Uterus (tissue), 4 donors: ENCODE measurements around the gene CYB5B. TPM values are rescaled to one million over a fixed set of nuclear protein-coding genes. Genes with fewer than 3 reads are reported as not detected.

ENCODE experiments used
- DNase-seq, 2 donors: peaks; one replicate each; pipeline ENCODE4 v3.0.0-alpha.2; 2019 to 2020
- H3K27ac ChIP-seq, 2 donors: fragments of 200-600 bp; sonication (generic); 1 replicate in 1 of 2; 2 replicates in 1 of 2; pipeline ENCODE4 v1.5.1; 2016 to 2018
- H3K27me3 ChIP-seq, 2 donors: fragments of 200-600 bp; sonication (generic); one replicate each; pipeline ENCODE4 v1.5.1; 2018 to 2019; ENCODE audit warnings: control low read depth in 1 of 2
- H3K36me3 ChIP-seq, 2 donors: fragments of 200-600 bp; sonication (generic); one replicate each; pipeline ENCODE4 v1.5.1; 2019; ENCODE audit warnings: control low read depth in 1 of 2
- H3K4me1 ChIP-seq, 2 donors: fragments of 200-600 bp; sonication (generic); one replicate each; pipeline ENCODE4 v1.5.1; 2018 to 2019; ENCODE audit warnings: control low read depth in 1 of 2
- H3K4me3 ChIP-seq, 2 donors: fragments of 200-600 bp; sonication (generic); 1 replicate in 1 of 2; 2 replicates in 1 of 2; pipeline ENCODE4 v1.5.1; 2018 to 2019; ENCODE audit warnings: mild to moderate bottlenecking in 1 of 2
- H3K9me3 ChIP-seq, 2 donors: fragments of 200-600 bp; sonication (generic); one replicate each; pipeline ENCODE4 v1.5.1; 2019; ENCODE audit warnings: control low read depth in 1 of 2
- POLR2A ChIP-seq, 2 donors: fragments of 450-650 bp; IDR thresholded peaks; one replicate each; pipeline ENCODE4 v1.6.1; 2016; ENCODE audit warnings: antibody characterized with exemption in 2 of 2, mild to moderate bottlenecking in 1 of 2, moderate library complexity in 1 of 2
- intact Hi-C: fragments of 100-400 bp; cut with DNase I; formaldehyde crosslinking; loops from one replicate; pipeline ENCODE4 v1.15.1; 2023; ENCODE audit warnings: low total_unique reads
- total RNA-seq, 4 donors: library from RNA; depleted of rRNA in 3 of 4; stranded (reverse); fragments of >200 nt in 3 of 4; gene quantifications; one replicate each; pipeline versions ENCODE4 v1.1.0 to v1.2.4, GENCODE V29; 2014 to 2023
- TF ChIP-seq, protein P1 (sequence below), 4 experiments: fragments of 200-600 bp in 2 of 4; fragments of 450-650 bp in 2 of 4; sonication (generic) in 2 of 4; IDR thresholded peaks; one replicate each; pipeline ENCODE4 v1.5.1; 2016 to 2019; ENCODE audit warnings: antibody characterized with exemption in 4 of 4, mild to moderate bottlenecking in 2 of 4, moderate library complexity in 1 of 4
- donor health status: DM: yes; HTN: yes; CAD: no.

Gene CYB5B
- total RNA-seq, 4 donors from 2014 or later = 24.1 to 70.3 (median 57.6) TPM

DNA sequence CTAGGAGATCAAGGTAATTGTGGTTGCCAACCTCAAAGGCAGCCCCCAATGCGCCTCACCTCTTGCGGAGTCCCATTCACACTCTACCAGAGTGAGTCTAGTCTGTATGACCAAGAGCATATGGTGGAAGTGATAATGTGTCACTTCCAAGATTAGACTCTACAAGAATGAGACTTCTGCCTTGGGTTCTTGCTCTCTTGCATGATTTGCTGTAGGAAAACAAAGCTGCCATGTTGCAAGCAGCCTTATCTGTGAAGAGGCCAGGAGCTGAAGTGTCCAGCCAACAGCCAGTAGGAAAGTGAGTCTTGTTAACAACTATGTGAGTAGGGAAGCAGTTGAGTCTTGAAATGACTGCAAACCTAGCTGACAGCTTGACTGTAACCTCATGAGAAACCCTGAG lies 42.0 kb upstream of the CYB5B start:
- H3K36me3 ChIP-seq = no peaks in the 10 kb centered on the region
- intact Hi-C loops = no loop called here
- TF ChIP-seq, protein P1, sequence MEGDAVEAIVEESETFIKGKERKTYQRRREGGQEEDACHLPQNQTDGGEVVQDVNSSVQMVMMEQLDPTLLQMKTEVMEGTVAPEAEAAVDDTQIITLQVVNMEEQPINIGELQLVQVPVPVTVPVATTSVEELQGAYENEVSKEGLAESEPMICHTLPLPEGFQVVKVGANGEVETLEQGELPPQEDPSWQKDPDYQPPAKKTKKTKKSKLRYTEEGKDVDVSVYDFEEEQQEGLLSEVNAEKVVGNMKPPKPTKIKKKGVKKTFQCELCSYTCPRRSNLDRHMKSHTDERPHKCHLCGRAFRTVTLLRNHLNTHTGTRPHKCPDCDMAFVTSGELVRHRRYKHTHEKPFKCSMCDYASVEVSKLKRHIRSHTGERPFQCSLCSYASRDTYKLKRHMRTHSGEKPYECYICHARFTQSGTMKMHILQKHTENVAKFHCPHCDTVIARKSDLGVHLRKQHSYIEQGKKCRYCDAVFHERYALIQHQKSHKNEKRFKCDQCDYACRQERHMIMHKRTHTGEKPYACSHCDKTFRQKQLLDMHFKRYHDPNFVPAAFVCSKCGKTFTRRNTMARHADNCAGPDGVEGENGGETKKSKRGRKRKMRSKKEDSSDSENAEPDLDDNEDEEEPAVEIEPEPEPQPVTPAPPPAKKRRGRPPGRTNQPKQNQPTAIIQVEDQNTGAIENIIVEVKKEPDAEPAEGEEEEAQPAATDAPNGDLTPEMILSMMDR (IDR thresholded peaks at IDR 0.05) = no peak
- no peak for TF ChIP-seq POLR2A (IDR thresholded peaks at IDR 0.05)

GRCh38 chr16:69384974-69385373 lies 39.4 kb upstream of the CYB5B start:
- TF ChIP-seq POLR2A (IDR thresholded peaks at IDR 0.05) = no peak
- TF ChIP-seq, protein P1 (IDR thresholded peaks at IDR 0.05) = no peak
- DNase-seq = no peak
- Histone ChIP-seq H3K4me3 (peak overlapping the region; percentile 56 to 91), H3K9me3 (no peaks in the 10 kb centered on the region), H3K27me3 (no peaks in the 10 kb centered on the region), H3K36me3 (no peaks in the 10 kb centered on the region), H3K27ac (peak overlapping the region; percentile 93 to 94), H3K4me1 (no peaks in the 10 kb centered on the region)
- intact Hi-C loops = no loop called here

More for the DNA sequence above, 42.0 kb upstream of the CYB5B start:
- Histone ChIP-seq H3K27ac (no peak overlapping the region), H3K4me3 (no peak overlapping the region), H3K27me3 (no peaks in the 10 kb centered on the region), H3K9me3 (no peaks in the 10 kb centered on the region), H3K4me1 (no peaks in the 10 kb centered on the region)
- DNase-seq = no peak

GRCh38 chr16:69386596-69386995 lies 37.8 kb upstream of the CYB5B start:
- Histone ChIP-seq H3K4me3 (peak overlapping the region in 1 of 2 donors; percentile 91), H3K27ac (peak overlapping the region; percentile 93 to 94), H3K9me3 (no peaks in the 10 kb centered on the region), H3K27me3 (no peaks in the 10 kb centered on the region), H3K36me3 (no peaks in the 10 kb centered on the region), H3K4me1 (no peaks in the 10 kb centered on the region)
- intact Hi-C loops = no loop called here
- TF ChIP-seq POLR2A (IDR thresholded peaks at IDR 0.05) = no peak
- TF ChIP-seq, protein P1 (IDR thresholded peaks at IDR 0.05) = no peak
- no peak for DNase-seq

- Histone ChIP-seq H3K4me1 (peaks cover 0 to 9% of the 10 kb centered on the region in 2 donors), H3K27me3 (no peaks in the 10 kb centered on the region), H3K36me3 (no peaks in the 10 kb centered on the region), H3K4me3 (no peak overlapping the region), H3K27ac (no peak overlapping the region), H3K9me3 (no peaks in the 10 kb centered on the region)
- intact Hi-C loops = loop anchor here (10.0 kb wide), 1 partner anchor 361 kb away; the partner anchor contains the start of gene NOB1
- DNase-seq = no peak
- no peak for TF ChIP-seq POLR2A (IDR thresholded peaks at IDR 0.05)
- TF ChIP-seq, protein P1 (IDR thresholded peaks at IDR 0.05) = no peak
Observed at GRCh38 chr16:69393898-69394849, 30.2 kb upstream of the CYB5B start.

DNA sequence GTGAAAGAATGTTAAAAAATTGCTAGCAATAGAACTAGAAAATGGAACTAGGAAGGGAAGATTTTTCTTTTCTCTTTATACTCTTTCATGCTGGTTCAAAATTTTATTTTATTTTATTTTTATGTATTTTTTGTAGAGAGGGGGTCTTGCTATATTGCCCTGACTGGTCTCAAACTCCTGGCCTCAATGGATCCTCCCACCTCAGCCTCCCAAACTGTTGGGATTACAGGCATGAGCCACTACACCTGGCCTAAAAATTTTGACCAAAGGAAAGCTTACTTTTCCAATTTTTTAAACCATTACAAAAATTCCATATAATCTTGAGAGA lies 28.6 kb upstream of the CYB5B start:
- H3K36me3 ChIP-seq = no peaks in the 10 kb centered on the region
- intact Hi-C loops = loop anchor here (10.0 kb wide), 1 partner anchor 359 kb away; the partner anchor contains the start of gene NOB1
- no peak overlapping the region for H3K4me3 ChIP-seq
- peak overlapping the region; percentile 77 to 90 for H3K27ac ChIP-seq
- TF ChIP-seq, protein P1 (IDR thresholded peaks at IDR 0.05) = no peak
- TF ChIP-seq POLR2A (IDR thresholded peaks at IDR 0.05) = no peak
- no peak for DNase-seq
- peaks cover 0 to 9% of the 10 kb centered on the region in 2 donors for H3K4me1 ChIP-seq
- H3K9me3 ChIP-seq = no peaks in the 10 kb centered on the region
- no peaks in the 10 kb centered on the region for H3K27me3 ChIP-seq
